HL-60/S4 treated with phorbol 12-myristate 13-acetate at 8.2 ng/mL for 4 days and 3 days (cell line): ENCODE data around the gene ZNF337.
"Not testable (repeated sequence)": the region's sequence is repeated elsewhere in the genome, so short reads cannot be mapped to it uniquely, and the experiment has no call there.

Experiments
- in situ Hi-C: fragments of 300-500 bp; cut with MboI; formaldehyde crosslinking; loops from 2 replicates; pipeline ENCODE4 v1.15.0; 2022; ENCODE audit warnings: low sequenced_read_pairs

The ZNF337 gene

DNA sequence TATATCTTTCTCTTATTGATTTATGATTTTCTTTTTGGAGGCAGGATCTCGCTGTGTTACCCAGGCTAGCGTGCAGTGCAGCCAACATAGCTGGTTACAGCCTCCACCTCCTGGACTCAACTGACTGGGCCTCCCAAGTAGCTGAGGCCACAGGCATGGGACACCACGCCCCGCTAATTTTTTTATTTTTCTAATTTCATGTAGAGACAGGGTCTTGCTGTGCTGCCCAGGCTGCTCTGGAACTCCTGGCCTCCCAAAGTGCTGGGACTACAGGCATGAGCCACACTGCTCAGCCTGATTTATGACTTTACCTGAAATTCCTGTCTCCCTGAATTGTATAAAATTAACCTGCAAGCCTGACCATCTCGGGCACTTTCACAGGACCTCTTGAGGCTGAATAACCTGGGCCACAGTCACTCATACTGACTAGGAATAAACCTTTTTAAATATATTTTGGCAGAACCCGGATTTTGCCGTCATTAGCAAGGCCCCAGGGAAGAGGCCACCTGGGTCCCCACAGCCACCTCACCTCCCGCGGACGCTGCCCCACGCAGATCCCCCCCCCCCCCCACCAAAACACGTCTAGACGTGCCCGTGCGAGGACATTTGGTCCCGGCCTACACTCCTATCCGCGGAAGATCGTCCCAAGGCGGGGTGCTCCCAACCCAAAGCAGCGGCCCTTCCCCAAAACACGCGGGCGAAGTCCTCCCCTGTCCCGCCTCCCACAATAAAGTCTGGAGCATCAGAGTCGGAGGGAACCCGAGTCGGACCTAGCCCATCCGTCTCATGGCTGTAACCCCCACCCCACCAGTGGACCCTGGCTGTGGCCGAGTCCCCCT, 902 bp downstream of the ZNF337 start:
- in situ Hi-C loops = no loop called here

DNA sequence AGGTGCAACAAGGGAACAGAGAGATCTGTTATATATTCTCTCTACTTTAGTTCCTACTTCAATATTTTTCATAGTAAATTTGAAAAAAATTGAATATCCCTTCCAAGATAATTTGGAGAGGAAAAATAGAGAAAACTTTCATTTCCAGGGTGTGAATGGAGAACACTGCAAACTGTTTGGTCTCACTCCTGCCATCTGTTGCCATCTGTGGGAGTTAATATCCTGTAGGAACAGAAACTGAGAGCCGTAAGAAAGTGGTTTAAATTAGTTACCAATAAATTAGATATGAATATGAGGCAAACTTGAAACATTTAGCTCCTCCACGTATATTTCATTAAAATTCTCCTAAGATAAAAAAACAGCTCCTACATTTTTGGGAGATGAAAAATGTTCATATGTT, 4.2 kb downstream of the ZNF337 start:
- in situ Hi-C loops = no loop called here

DNA sequence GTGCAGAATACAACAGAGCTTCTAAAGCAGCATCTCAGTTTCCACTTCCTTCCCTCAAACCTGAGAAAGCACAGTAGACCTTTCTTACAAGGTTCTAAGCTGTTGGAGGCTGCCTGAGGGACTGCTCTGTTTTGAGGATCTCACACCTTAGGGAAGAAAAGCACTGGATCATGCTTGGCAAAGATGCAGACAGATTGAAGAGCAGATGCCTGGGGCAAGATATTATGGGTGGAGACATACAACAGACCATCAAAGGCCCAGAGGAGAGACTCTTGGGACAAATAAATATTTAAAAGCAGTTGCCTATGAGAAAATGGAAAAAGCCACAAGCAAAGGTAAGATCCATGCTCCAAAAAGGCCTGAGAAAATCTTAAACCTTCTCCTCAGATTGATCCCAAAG, 6.2 kb downstream of the ZNF337 start:
- in situ Hi-C loops = no loop called here

DNA sequence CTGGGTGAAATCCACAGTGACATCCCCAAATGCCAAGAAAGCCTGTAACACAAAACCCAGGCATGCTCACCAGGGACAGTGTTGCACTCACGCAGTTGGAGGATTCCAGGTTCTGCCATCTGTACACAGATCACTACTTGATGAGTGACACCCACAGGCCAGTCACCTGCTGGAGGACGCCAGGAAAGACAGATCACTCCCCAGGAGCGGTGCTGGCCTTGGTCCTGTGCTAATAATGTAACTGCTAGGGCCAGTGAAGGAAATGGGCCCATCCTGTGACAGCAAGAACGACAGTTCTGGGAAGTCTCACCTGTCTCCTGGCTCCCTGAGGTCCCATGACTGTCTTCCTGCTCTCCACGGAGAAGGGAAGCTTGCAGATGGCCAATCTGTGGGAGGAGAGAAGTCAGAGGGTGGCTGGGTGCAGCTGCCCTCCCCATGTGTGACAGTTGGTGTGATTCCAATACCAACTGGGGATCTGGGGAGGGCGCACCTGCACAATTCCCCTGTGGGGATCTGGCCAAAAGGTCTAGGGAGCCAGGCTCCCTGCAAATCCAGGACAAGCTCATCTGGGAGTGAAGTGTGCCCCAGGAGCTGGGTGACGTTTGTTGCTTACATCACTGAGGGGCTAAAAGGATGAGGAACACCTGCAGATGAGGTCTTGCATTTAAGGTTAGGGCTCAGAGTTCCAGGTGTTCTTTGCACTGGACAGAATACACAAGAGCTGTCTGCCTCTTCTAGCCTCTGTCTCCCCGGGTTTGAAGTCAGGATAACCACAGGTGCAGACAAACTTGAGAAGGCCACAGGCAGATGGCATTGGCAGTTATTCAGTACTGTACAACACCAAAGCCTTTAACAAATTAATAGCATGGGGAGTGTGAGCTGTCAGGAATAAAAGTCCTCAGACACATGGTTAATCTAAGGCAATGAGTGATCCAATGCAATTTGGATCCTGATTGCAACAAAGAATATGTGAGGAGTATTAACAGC, 10.3 kb downstream of the ZNF337 start:
- in situ Hi-C loops = no loop called here

DNA sequence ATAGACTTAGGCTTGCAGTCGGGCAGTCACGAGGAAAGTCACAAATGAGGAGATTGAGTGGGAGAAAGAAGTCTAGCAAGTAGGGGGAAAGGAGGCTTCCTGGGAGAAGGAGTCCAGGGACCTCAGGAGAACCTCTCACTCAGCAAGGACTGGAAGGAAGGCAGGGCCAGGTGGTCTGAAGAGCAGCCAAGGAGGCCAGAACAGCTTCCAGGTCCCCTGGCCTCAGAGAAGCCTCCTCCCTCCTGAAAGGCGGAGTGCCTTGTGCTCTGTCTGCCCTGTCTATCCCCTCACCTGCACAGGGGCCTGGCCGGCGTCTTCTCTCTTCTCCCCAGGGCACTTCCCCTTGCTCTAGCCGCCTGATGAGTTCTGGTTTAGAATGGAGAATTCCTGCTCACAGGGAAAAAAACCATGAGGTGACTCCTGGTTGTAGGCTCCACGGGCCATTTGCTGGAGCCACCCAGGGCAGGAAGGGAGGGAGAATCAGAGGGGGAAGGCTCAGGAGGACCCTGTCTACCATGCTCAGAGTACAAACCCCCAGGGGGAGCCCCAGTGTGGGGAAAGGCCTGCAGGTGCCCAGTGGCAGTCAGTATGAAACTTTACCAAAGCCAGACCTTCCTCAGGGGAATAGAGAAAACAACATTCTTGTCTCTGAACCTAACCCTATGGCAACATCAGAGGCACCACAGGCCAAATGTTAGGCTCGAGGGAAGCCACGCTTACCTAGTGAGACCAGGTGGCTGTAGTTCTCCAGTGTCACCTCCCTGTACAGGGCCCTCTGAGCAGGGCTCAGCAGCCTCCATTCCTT, 11.2 kb downstream of the ZNF337 start:
- in situ Hi-C loops = no loop called here

DNA sequence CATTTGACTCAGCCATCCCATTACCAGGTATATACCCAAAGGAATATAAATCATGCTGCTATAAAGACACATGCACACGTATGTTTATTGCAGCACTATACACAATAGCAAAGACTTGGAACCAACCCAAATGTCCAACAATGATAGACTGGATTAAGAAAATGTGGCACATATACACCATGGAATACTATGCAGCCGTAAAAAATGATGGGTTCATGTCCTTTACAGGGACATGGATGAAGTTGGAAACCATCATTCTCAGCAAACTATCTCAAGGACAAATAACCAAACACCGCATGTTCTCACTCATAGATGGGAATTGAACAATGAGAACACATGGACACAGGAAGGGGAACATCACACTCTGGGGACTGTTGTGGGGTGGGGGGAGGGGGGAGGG, 12.8 kb downstream of the ZNF337 start:
- in situ Hi-C loops = not testable (repeated sequence)

DNA sequence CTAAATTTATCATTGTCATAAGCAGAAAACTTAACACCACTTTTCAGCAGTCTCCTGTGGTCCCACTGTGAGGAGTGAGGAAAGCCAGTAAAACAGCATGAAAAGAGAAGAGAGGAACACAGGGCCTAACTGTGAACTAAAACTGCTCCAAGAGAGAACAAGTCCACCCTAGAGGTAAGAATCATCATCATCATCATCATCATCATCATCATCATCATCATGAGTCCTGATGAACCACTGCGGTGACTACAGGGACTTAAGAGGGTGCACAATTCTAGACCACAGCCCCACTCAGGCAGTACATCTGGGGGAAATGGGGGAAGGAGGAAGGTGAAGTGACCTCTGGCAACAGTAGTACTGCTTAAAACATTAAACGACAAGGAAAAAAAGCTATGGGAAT, 13.6 kb downstream of the ZNF337 start:
- in situ Hi-C loops = no loop called here

DNA sequence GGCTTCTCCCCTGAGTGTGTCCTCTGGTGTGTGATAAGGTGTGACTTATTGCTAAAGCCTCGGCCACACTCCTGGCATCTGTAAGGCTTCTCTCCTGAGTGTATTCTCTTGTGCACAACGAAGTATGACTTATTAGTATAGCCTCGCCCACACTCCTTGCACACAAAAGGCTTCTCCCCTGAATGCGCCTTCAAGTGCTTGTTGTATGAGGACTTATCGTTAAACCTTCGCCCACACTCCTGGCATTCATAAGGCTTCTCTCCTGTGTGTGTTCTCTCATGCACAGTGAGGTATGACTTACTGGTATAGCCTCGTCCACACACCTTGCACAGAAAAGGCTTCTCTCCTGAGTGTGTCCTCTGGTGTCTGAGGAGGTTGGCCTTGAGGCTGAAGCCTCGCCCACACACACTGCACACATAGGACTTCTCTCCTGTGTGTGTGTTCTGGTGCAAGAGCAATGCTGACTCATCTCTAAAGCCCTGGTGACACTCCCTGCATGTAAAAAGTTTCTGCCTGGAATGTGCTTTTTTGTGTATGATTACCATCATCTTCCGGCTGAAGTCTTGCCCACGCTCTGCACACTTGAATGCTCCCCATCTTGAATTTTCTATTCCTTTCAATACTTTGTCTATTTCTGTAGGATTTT, 20.4 kb downstream of the ZNF337 start:
- in situ Hi-C loops = no loop called here

DNA sequence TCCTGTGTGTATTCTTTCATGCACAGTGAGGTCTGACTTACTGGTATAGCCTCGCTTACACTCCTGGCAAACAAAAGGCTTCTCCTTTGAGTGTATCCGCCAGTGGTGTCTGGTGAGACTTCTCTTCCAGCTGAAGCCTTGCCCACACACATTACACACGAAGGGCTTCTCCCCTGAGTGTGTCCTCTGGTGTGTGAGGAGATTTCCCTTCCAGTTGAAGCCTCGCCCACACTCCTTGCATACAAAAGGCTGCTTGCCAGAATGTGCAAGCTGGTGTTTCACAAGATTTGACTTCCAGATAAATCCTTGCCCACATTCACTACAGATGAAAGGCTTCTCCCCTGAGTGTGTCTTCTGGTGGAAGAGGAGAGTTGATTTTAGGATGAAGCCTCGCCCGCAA, 21.5 kb downstream of the ZNF337 start:
- in situ Hi-C loops = no loop called here

DNA sequence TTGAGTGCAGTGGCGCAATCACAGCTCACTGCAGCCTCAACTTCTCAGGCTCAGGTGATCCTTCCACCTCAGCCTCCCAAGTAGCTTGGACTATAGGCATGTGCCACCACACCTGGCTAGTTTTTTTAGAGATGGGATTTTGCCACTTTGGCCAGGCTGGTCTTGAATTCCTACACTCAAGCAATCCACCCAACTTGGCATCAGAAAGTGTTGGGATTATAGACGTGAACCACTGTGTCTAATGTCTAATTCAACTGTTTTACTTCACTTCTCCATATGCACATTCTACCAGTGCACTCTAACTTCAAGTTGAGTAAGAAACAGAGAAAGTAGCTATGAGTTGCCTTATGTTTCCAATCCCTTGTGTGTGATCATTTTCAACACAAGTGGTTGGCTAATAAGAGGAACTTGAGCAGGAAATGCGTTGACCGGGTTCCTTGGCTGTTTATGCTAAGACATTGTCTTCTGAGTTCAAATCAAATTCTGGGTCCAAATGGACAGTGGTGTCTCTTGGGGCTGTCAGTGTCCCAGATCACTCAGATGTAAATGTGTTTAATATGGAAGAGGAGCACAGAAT, 23.9 kb downstream of the ZNF337 start:
- in situ Hi-C loops = no loop called here

DNA sequence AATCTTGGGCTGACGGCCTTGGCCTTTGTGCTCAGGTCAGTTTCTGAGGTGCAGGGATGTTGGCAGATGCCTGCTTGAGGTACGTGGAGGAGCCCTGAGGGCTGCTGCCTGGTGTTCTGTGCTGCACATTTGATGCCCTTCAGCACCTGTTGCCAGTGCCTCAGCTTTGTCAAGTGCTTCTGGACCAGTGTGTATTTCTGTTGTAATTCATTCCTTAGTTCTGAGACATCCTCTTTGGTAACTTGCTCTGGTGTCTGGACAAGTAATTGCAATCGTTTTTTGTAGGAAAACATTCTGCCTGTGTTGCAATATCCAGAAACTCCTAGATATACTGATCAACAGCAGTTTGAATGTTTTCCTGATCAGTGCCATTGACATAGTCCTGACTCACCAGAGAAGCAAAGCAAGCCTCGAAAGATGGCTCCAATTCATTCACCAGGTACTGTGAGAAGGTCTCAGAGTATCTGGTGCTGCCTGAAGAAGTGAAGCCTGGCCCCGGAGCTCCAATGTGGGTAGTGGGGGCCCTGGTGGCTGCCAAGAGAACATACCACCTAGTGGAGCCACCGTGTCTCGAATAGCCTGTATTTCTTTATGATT, 26.7 kb downstream of the ZNF337 start:
- in situ Hi-C loops = no loop called here

DNA sequence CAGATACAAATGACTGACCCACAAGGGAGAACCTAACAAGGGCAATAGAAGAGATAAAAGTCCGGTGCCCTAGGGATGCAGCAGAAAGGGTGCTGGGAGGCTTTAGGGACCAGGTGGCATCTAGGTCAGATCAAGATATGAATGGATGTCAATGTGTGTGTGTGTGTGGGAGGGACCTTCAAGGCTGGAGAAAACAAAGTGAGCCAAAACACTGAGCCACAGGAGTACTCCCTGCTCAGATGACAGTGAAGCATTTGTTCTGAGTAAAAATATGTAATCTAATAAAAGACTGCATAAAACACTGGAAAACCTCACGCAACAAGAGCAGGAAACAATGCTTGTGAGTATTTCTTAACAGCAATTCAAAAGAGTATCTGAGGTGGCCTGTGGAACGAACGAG, 28.2 kb downstream of the ZNF337 start:
- in situ Hi-C loops = no loop called here

DNA sequence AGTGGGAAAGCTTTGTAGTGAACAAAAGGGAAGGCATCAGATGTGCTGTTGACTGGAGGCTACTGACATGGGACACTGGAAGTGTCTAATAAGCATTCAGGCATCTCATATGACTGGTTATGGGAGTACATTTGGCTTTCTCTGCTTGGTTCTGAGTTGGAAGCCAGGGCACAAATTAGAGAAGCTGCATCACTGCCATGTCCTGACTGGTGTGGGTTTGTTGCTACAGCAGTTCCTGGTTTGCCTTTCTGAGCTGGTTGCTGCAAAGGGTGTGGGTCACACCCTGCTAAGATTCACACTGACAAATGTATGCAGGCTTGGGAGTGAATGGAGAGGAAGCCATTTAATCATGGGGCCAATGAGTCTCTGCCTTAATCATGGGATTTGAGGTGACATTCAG, 36.7 kb downstream of the ZNF337 start:
- in situ Hi-C loops = no loop called here

DNA sequence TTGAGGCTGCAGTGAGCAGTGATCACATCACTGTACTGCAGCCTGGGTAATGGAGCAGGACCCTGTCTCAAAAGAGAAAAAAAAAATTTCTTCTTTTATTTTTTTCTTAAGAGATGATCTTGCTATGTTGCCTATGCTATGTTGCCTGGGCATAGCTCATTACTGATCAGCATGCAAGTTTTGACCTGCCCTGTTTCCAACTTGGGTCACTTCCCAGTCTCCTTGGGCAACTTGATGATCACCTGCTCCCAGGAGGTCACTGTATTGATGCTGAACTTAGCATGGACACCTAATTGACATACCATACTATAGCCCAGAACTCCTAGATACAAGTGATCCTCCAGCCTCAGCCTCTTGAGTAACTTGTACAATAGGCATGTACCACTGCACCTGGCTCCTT, 42.2 kb downstream of the ZNF337 start:
- in situ Hi-C loops = no loop called here

DNA sequence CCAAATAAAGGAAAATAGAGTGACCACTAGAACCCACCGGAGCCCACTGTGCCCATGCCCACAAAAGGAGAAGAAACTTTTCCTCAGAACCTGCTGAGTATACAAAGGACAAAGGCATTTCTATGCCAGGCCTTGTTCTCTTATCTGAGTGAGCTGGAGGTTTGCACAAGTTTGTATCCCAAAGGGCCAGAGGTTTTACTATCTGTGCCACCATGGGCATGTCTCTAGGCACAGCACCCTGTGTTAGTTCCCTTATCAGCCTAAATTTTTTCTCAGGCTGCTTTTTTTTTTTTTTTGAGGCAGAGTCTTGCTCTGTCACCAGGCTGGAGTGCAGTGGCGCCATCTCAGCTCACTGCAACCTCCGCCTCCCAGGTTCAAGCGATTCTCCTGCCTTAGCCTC, 43.8 kb downstream of the ZNF337 start:
- in situ Hi-C loops = not testable (repeated sequence)

DNA sequence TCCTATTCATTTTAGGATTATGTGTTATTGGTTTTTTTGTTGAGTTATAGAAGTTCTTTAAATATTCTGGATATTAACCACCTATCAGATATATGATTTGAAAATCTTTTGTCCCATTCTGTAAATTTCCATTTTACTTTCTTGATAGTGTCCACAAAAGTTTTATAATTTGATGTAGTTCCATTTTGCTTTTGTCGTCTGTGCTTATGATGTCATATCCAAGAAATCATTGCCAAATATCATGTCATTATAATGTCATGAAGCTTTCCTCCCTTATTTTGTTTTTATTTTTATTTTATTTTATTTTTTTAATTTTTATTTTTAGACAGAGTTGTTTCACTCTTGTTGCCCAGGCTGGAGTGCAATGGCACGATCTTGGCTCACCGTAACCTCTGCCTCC, 51.8 kb downstream of the ZNF337 start:
- in situ Hi-C loops = no loop called here

DNA sequence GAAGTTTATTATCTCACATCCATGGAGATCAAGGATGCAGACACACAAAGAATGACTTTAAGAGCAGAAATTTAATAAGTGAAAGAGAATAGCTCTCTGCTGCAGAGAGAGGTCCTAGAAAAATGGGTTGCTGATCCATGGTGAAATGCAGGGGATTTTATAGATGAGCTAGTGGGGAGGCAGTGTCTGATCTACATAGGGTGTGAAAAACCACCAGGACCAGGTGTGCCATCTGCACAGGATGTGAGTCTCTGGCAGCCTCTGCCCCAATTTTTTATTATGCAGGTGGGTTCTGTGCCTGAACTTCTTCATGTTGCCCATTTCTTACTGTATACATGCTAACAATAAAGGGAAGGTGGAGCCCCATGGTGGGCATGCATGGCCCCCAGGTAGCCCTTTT, 52.9 kb downstream of the ZNF337 start:
- in situ Hi-C loops = no loop called here

DNA sequence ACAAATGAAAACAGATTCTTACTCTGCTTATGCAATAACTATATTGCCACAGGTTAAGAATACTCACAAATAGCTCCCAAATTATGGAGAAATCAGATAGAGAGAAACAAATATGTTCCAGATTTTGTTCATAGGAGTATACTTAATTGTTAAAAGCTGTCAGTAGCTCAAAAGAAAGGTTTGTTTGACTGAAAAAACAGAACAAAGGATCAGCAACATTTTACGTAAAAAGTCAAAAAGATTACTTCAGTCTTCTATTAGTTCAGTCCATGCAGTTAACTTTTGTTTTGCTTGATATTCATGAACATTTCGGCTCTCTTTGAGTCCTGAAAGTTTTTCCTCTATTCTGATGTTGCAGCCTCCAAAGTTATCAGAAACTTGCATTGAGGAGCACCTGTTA, 59.4 kb downstream of the ZNF337 start:
- in situ Hi-C loops = no loop called here

DNA sequence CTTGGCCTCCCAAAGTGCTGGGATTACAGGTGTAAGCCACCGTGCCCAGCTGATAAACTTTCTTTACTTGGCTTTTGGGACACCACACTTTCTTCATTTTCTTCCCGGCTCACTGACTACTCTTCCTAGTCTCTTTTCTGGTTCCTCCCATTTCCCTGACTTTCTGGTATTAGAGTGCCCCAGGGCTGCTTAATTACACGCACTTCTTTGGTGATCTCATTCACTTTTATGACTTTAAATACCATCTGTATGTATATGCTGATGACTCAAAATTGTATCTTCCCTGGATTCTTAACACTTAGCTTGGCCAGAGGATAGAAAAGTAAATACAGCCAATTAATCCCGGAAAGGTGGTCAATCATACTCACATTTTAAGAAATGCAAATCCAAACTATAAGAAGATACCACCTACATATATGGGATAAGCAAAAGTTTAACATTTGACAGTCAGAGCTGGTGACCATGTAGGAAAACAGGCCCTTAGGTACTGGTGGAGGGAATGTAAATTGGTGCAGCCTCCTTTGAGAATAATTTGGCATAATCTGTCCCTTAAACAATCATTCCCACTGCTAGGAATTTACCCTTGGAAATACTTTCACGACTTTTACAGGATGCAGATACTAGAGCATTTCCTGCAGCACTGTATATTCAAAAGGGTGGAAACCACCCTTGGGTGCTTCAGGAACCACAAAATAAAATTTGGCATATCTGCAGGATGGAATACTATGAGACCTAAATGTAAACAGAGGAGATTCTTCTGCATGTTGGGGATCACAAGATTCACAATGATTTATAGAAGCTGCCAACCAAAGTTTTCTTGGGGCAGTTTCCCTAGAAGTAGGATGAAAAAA, 63.5 kb downstream of the ZNF337 start:
- in situ Hi-C loops = no loop called here
